Osteocyte (in vitro differentiated cells): Measurements from ENCODE around the gene RAX2. TPM values are rescaled to one million over a fixed set of nuclear protein-coding genes. Genes with fewer than 3 reads are reported as not detected.

ENCODE experiments used
- DNase-seq: peaks from one replicate; pipeline ENCODE4 v3.0.0; 2021; ENCODE audit warnings: mixed read lengths; ENCODE audit not compliant: unreplicated experiment; ENCODE audit errors: extremely low spot score
- H3K27ac Mint-ChIP-seq: one replicate; pipeline ENCODE4 v1.8.0; 2021; ENCODE audit warnings: mild to moderate bottlenecking, mixed read lengths; ENCODE audit not compliant: unreplicated experiment
- H3K27me3 Mint-ChIP-seq: one replicate; pipeline ENCODE4 v1.8.0; 2021; ENCODE audit warnings: mixed read lengths; ENCODE audit not compliant: unreplicated experiment
- H3K36me3 Mint-ChIP-seq: one replicate; pipeline ENCODE4 v1.8.0; 2021; ENCODE audit warnings: mixed read lengths; ENCODE audit not compliant: unreplicated experiment
- H3K4me1 Mint-ChIP-seq: one replicate; pipeline ENCODE4 v1.8.0; 2021; ENCODE audit warnings: mixed read lengths; ENCODE audit not compliant: unreplicated experiment
- H3K4me3 Mint-ChIP-seq: one replicate; pipeline ENCODE4 v1.8.0; 2021; ENCODE audit warnings: mild to moderate bottlenecking, moderate library complexity, mixed read lengths; ENCODE audit not compliant: unreplicated experiment
- H3K9me3 Mint-ChIP-seq: one replicate; pipeline ENCODE4 v1.8.0; 2021; ENCODE audit warnings: mixed read lengths; ENCODE audit not compliant: unreplicated experiment
- total RNA-seq: library from RNA; stranded (reverse); gene quantifications from 2 replicates; pipeline ENCODE4 v1.2.1, GENCODE V29; 2021
- TF ChIP-seq, protein P1 (sequence below): fragments of 200-600 bp; sonication (generic); IDR thresholded peaks from 2 replicates; pipeline ENCODE4 v1.5.0; 2021; ENCODE audit warnings: antibody characterized with exemption, mild to moderate bottlenecking, moderate library complexity

Gene RAX2
- total RNA-seq, 1 donor from 2014 or later: not detected

DNA sequence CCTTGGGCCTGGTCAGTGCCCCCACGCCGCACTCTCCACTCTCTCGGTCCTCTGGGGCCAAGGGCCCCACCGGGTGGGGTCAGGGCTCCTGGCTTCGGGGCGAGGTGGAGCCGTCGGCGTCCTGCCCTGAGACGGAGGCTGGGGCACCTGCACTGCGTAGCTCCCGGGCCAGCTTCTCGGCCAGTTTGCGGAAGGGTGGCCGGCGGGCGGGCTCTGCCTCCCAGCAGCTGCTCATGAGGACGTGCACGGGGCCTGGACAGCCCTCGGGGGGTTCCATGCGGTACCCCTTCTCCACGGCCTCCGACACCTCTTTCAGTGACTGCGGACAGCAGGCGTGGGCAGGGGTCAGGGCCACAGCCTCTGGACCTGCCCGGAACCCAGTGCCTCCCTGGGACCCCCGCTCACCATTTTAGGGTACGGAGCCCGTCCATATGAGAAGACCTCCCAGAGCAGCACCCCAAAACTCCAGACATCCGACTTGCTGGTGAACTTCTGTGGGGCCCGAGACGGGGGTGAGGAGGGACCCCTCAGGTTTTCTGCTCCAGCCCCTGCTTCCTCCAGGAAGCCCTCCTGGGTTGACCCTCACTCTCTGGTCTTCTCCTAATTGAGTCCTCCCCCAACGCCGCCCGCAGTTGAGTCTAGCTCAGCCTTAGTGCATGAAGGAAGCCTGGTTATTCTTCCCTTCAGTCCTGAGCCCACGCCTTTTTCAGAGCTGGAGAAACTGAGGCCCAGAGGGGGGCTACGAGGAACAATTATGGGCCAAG lies 6.3 kb upstream of the RAX2 start:
- Mint-ChIP-seq H3K9me3 (peaks cover 10% of the 10 kb centered on the region), H3K27ac (no peak overlapping the region), H3K36me3 (no peaks in the 10 kb centered on the region), H3K4me3 (no peak overlapping the region), H3K27me3 (no peaks in the 10 kb centered on the region), H3K4me1 (no peaks in the 10 kb centered on the region)
- no peak for DNase-seq
- TF ChIP-seq, protein P1, sequence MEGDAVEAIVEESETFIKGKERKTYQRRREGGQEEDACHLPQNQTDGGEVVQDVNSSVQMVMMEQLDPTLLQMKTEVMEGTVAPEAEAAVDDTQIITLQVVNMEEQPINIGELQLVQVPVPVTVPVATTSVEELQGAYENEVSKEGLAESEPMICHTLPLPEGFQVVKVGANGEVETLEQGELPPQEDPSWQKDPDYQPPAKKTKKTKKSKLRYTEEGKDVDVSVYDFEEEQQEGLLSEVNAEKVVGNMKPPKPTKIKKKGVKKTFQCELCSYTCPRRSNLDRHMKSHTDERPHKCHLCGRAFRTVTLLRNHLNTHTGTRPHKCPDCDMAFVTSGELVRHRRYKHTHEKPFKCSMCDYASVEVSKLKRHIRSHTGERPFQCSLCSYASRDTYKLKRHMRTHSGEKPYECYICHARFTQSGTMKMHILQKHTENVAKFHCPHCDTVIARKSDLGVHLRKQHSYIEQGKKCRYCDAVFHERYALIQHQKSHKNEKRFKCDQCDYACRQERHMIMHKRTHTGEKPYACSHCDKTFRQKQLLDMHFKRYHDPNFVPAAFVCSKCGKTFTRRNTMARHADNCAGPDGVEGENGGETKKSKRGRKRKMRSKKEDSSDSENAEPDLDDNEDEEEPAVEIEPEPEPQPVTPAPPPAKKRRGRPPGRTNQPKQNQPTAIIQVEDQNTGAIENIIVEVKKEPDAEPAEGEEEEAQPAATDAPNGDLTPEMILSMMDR: no peak

DNA sequence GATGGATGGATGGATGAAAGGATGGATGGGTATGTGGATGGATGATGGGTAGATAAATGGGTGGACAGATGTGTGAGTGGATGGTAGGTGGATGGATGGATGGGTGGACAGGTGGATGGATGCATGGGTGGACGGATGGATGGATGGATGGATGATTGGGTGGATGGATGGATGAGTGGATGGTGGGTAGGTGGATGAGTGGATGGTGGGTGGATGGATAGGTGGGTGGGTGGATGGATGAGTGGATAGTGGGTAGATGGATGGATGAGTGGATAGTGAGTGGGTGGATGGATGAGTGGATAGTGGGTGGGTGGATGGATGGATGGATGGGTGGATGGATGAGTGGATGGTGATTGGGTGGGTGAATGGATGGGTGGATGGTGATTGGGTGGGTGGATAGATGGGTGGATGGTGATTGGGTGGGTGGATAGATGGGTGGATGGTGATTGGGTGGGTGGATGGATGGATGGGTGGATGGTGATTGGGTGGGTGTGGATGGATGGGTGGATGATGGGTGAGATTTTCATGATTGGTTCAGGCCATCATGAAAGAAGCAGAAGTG lies 4.5 kb upstream of the RAX2 start:
- TF ChIP-seq, protein P1: no peak
- no peak overlapping the region for H3K27ac Mint-ChIP-seq
- no peaks in the 10 kb centered on the region for H3K4me1 Mint-ChIP-seq
- no peak overlapping the region for H3K4me3 Mint-ChIP-seq
- no peaks in the 10 kb centered on the region for H3K27me3 Mint-ChIP-seq
- H3K9me3 Mint-ChIP-seq: peaks cover 2% of the 10 kb centered on the region
- H3K36me3 Mint-ChIP-seq: no peaks in the 10 kb centered on the region
- DNase-seq: no peak

DNA sequence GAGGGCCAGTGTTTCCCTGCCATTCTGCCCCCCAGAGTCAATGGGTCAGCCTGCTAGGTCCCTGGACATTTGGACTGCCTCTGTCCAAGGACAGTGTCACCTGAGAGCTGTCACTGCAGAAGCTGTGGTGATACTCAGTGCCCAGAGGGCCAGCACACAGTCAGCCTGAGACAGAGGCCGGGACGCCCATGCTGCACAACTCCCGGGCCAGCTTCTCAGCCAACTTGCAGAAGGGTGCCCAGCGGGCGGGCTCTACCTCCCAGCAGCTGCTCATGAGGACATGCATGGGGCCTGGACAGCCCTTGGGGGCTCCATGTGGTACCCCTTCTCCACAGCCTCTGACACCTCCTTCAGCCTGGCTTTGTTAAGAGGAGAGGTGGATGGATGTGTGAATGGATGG lies 3.8 kb upstream of the RAX2 start:
- Mint-ChIP-seq H3K36me3 (no peaks in the 10 kb centered on the region), H3K27me3 (no peaks in the 10 kb centered on the region), H3K9me3 (no peaks in the 10 kb centered on the region), H3K27ac (no peak overlapping the region), H3K4me1 (no peaks in the 10 kb centered on the region), H3K4me3 (no peak overlapping the region)
- no peak for DNase-seq
- TF ChIP-seq, protein P1: no peak

DNA sequence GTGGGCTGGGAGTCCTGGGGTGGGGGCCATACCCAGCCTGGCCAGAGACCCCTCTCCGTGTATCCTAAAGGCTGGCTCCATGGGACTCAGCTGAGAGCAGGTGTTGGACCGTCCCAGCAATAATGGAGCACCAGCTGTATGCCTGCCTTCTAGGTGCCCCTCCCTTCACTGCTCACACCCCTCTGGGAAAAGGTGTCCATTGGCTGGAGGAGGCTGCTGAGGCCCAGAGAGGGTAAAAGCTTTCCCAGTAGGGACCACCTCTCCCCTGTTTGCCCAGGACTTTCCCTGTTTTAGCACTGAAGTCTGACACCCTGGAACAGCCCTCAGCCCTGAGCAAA lies 3.3 kb upstream of the RAX2 start:
- TF ChIP-seq, protein P1: no peak
- H3K27ac Mint-ChIP-seq: no peak overlapping the region

DNA sequence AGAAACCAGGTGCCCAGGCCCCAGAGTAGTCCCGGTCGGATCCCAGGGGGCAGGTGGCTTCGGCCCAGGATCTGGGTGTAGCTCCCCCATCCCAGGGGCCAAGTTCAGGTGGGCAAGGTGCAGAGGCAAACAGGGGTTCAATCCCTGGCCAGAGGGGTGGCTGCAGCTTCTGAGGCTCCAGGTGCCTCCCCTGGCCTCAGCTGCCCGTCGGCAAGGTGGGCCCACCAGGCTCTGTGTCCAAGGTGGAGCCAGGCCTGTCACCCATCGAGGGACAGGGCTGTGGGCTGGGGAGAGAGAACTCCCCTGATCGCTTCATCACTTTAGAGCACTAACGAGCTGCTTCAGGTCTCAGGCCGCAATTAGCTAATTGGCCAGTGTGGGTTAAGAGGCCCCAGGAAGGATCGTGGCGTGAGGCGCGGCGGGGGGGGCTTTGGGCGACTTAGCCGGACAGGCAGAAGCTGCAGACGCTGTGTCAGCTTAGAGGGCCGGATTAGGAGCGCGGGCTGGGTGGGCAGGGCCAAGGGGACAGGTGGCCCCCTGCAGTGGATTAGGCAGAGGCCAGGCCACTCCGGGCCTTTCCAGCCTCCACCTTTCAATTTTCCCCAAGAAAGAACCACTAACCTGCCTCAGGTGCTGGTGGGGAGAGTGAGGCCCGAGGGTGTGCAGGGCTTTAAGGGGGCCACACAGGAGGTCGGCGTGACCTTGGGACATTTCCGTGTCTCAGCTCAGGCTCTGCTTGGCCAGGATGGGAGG lies 2.8 kb upstream of the RAX2 start:
- DNase-seq: no peak
- Mint-ChIP-seq H3K4me1 (no peaks in the 10 kb centered on the region), H3K36me3 (no peaks in the 10 kb centered on the region), H3K27me3 (no peaks in the 10 kb centered on the region), H3K9me3 (no peaks in the 10 kb centered on the region), H3K4me3 (no peak overlapping the region), H3K27ac (no peak overlapping the region)
- TF ChIP-seq, protein P1: no peak

More for the DNA sequence above, 3.3 kb upstream of the RAX2 start:
- H3K27me3 Mint-ChIP-seq: no peaks in the 10 kb centered on the region
- H3K9me3 Mint-ChIP-seq: no peaks in the 10 kb centered on the region
- H3K4me1 Mint-ChIP-seq: no peaks in the 10 kb centered on the region
- no peak overlapping the region for H3K4me3 Mint-ChIP-seq
- DNase-seq: no peak
- H3K36me3 Mint-ChIP-seq: no peaks in the 10 kb centered on the region
